GM19351 (cell line): ENCODE measurements around the gene CACNA1B.
"Not testable (repeated sequence)": the region's sequence is repeated elsewhere in the genome, so short reads cannot be mapped to it uniquely, and the experiment has no call there.

Experiments used
- ATAC-seq: cut with Tn5 transposase; IDR thresholded peaks from one replicate; pipeline ENCODE4 v1.9.1; 2021; ENCODE audit warnings: mild to moderate bottlenecking, moderate library complexity; ENCODE audit not compliant: unreplicated experiment

The CACNA1B gene

DNA sequence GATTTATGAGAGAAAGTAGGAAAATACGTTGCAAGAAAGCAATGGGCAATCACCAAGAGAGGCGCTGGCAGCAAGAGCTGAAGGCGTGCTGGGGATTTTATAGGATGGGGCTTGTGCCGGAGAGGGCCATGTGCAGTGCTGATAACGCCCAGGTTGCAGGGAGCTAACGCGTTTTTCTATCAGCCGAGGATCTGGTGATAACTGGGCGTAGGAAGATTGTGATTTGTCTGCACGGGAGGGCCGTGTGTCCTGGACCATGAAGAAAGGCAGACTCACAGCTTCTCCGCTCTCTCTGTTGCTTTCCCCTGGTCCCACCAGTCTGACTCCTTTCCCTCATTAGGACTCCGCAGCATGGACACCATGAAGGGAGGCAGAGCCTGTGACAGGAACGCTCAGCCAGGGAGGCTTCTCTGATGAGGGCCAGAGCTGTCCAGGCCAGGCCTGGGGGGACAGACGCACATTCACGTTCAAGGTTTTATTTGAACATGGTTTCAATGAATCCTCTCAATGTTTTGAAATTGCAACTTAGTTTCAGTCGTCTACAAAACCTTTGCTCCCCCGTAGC is 11.9 kb upstream of the CACNA1B start:
- ATAC-seq = no peak

DNA sequence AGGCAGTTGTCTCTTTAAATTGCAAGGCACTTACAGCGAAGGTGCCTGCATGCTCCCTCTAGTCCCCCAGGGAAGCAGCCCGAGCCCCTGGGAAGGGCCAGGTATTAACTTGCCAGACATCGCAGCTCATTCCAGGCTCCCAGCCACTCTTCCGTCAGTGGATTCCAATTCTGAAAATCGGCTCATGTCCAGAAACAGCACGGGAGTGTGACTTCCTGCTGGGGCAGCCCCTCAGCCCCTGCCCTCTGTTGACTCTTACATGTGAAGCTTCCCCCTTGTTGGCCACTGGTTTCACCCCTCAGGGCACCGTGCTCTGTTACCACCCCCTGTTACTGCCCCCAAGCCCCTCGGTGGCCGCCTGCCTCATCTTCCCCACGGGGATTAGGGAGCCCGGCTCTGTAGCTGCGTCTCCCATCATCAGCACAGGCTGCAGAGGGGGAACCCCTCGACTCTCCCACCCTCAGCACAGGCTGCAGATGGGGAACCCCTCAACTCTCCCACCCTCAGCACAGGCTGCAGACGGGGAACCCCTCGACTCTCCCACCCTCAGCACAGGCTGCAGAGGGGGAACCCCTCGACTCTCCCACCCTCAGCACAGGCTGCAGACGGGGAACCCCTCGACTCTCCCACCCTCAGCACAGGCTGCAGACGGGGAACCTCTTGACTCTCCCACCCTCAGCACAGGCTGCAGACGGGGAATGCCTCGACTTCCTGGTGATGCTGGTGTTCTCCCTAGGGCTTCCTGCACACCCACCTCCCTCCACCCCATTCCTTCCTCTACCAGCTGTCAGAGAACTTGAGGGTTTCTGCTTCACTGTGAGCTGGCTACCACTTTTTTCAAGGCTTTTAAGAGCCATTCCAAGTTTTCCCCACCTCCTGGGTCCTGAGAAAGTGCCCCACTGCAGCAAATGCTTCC is 11.1 kb upstream of the CACNA1B start:
- no peak for ATAC-seq

DNA sequence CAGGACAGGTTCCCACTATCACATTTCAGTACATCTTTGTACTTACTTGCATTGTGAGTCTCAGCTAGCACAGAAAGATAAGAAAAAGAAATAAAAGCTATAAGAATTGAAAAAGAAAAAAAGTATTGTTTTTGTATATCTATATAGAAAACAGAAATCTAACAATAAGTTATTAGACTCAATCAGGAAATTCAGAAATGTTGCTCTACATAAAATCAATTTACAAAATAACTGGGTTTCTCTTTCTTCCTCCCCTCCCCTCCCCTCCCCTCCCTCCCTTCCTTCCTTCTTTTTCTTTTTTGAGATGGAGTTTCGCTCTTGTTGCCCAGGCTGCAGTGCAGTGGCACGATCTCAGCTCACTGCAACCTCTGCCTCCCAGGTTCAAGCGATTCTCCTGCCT is 7.2 kb upstream of the CACNA1B start:
- no peak for ATAC-seq

GRCh38 chr9:137872296-137872695 is 5.3 kb upstream of the CACNA1B start:
- no peak for ATAC-seq

DNA sequence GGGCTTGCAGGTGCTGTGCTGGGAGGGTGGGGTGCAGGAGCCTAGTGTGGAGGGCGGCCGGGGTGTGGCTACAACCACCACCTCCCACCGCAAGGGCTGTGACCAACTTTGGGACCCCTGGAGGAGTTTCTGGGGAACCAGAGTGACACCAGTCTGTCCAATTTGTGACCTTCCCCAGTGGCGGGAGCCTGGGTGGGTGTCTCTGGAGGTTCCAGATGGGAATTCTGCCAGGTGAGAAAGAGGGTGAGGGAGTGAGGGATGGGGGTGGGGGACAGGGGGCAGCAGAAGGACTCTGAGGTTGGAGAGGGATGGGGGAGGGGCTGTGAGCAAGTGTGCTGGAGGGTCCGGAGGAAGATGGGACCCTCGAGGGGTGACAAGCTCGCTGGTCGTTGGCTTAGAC is 4.2 kb upstream of the CACNA1B start:
- no peak for ATAC-seq

GRCh38 chr9:137873858-137874362 is 3.7 kb upstream of the CACNA1B start:
- ATAC-seq = no peak

DNA sequence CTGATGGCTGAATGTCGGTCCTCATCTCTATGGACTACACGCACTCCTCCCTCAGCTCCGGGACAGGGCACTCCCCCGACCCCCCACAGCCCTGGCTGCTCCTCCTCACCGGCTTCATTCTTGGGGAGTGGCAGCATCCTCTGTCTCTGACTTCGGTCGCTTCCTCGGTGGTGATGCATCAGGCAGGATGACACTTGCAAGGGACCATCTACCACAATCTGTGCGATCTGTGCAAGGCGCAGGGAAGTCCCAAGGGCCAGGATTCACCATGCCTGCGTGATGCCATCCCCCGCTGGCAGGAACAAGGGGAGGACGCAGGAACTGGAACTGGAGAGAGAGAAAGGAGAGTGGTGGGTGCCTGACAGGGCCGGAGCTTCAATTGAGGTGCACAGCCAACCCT is 2.2 kb upstream of the CACNA1B start:
- ATAC-seq = no peak

GRCh38 chr9:137875846-137876245 is 1.7 kb upstream of the CACNA1B start:
- ATAC-seq = no peak

GRCh38 chr9:137876269-137876668 is 1.3 kb upstream of the CACNA1B start:
- no peak for ATAC-seq

DNA sequence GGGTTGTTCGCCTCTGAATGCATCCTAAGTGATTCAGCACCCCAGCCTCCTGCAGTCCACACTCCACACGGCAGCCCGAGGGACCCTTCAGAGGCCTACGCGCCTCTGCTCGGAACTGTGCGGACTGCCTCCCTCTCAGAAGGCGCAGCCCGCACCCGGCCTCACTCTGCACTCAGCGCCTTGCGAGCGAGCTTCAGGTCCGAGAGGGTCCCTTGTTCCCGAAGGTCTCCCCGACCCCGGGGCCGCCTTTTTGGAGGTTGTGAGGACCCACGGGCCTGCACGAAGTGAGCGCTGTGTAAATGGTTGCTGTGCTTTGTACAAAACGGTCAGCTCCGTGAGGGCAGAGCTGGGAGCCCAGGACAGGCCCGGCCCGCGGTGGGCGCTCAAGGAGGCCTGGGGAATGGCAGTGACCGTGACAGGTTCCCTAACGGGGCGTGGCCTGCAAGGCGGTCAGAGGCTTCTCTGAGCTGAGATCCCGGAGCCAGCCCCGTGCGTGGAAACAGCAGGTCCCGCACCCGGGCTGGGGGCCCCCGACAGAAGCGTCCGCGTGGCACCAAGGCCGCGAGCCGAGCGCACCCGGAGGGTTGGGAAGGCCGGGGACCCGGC is 698 bp upstream of the CACNA1B start:
- no peak for ATAC-seq

DNA sequence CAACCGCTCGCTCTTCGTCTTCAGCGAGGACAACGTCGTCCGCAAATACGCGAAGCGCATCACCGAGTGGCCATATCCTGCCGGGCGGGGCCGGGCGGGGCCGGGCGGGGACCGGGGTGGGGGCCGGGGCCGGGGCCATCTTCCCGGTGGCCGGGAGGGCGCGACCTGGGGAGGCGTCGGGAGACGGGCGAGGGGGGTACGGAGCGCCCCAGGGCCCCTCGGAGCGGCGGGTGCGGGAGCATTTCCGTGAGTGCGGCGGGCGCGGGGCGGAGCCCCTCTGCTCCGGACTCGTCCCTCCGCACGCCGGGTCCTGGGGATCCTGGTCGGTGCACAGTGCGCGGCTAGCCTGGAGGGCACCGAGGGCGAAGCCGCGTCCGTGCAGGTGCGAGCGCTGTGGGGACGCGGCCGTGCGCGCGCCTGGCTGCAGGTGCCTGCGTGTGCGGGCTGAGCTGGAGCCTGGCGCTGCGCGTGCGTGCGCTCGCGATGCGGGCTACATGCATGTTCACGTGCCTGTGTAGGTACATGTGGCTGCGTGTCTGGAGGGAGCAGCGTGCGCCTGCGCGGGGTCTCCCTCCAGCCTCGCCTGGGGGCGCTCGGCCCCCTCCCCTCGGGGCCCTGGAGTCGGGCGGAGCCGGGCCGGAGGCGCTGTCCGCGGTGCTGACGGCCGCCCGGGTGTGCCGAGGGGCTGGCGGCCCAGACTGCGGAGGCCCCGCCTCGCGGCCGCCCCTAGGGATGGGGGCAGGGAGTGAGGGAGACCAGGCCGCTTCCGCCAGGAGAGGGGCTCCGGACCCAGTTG is 762 bp downstream of the CACNA1B start:
- no peak for ATAC-seq

GRCh38 chr9:137879052-137879451 is 1.5 kb downstream of the CACNA1B start:
- ATAC-seq = no peak

DNA sequence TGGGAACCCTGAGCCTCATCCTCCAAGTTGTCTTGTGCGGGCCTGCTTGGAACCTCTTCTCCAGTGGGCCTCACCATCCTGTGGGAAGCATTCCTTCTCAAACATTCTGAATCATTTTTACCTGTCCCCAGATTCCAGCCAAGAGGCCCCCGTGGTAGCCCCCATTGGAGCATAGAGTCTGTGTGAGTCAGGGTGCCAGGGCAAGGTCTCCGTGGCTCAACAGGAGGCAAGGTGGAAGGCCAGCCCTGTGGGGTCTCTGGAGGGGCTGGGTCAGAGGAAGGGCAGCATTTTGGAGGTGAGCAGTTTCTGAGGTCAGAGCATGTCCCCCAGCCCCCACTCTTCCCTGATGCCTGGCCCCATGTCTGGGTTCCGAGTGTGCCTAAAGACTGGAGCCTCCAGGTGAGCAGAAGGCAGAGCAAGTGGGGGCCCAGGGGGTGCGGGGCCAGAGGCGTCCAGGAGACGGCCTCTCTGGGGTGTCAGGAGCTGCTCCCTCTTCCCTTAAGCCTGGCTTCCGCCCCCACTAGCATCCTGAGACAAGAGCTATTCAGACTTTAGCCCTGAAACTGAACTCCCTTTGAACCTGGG is 2.1 kb downstream of the CACNA1B start:
- ATAC-seq = no peak

- ATAC-seq = no peak
Measured at GRCh38 chr9:137880160-137880975, 2.8 kb downstream of the CACNA1B start.

DNA sequence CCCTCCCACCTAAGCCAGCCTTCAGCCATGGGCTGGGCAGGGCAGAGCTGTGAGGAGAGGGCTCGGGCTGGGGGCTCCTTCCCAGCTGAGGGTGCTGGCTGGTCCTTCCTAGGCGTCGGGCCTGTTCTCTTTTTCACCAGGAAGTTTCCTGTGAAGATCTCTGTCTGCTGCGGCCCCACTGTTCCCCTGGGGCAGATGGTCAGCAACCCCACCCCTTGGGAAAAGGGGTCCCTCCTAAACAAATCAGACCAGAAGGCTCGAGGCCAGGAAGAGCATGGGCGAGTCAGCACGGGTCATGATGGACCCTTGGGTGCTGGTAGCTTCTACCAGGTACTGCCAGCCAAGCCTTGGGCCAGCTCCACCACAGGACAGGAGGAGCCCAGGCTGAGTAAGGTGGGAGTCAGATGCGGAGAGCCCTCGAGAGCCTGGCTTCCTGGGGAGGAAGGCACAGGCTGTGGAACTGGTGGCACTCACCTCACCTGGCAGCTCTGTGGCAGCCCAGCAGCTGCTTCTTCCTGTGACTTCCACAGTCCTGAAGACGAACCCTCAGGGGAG is 3.5 kb downstream of the CACNA1B start:
- ATAC-seq = no peak

- ATAC-seq = no peak
Measured at GRCh38 chr9:137881591-137882505, 4.3 kb downstream of the CACNA1B start.

DNA sequence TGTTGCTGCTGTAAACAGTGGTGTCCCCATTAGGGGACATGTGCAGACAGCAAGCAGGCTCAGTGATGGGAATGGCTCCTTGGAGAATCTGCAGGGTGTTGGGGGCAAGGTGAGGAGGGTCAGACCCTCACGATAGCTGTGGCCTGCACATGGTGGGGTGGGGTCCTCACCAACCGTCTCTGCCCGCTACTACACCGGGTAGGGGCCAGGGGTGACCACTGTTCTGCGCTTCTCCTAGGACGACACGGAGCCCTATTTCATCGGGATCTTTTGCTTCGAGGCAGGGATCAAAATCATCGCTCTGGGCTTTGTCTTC is 4.9 kb downstream of the CACNA1B start:
- no peak for ATAC-seq

GRCh38 chr9:137883977-137884376 is 6.4 kb downstream of the CACNA1B start:
- ATAC-seq = not testable (repeated sequence)

- ATAC-seq = not testable (repeated sequence)
Measured at GRCh38 chr9:137884547-137884946, 7.0 kb downstream of the CACNA1B start.
